ENCODE data around the gene ADARB2. TPM values are rescaled to one million over a fixed set of nuclear protein-coding genes. Genes with fewer than 3 reads are reported as not detected.

ADARB2 gene
- total RNA-seq, 1 donor from 2014 or later = 1.2 TPM

- no peaks in the 10 kb centered on the region for H3K36me3 ChIP-seq
- H3K9me3 ChIP-seq = no peaks in the 10 kb centered on the region
- DNase-seq = no peak
- no peaks in the 10 kb centered on the region for H3K27me3 ChIP-seq
- intact Hi-C loops (cut with DNase I) = no loop called here
- H3K4me3 ChIP-seq = no peak overlapping the region
- H3K4me1 ChIP-seq = no peaks in the 10 kb centered on the region
- no peak for TF ChIP-seq CTCF (IDR thresholded peaks at IDR 0.05)
- no peak overlapping the region for H3K27ac ChIP-seq
- no peak for ATAC-seq
These were observed 177.6 kb downstream of the ADARB2 start for GRCh38 chr10:1559761-1560160.

- ATAC-seq (no peak), DNase-seq (peak; percentile 33)
- H3K9me3 ChIP-seq = no peaks in the 10 kb centered on the region
- H3K27me3 ChIP-seq = no peaks in the 10 kb centered on the region
- intact Hi-C loops (cut with DNase I) = no loop called here
- H3K27ac ChIP-seq = no peak overlapping the region
- no peak overlapping the region for H3K4me3 ChIP-seq
- H3K36me3 ChIP-seq = no peaks in the 10 kb centered on the region
- TF ChIP-seq CTCF (IDR thresholded peaks at IDR 0.05) = no peak
- no peaks in the 10 kb centered on the region for H3K4me1 ChIP-seq
These were observed 178.0 kb downstream of the ADARB2 start for GRCh38 chr10:1559311-1559710.

GRCh38 chr10:1558906-1559305, 178.4 kb downstream of the ADARB2 start:
- Histone ChIP-seq H3K27me3 (no peaks in the 10 kb centered on the region), H3K27ac (no peak overlapping the region), H3K4me1 (no peaks in the 10 kb centered on the region), H3K9me3 (no peaks in the 10 kb centered on the region), H3K36me3 (no peaks in the 10 kb centered on the region), H3K4me3 (no peak overlapping the region)
- intact Hi-C loops (cut with DNase I) = no loop called here
- DNase-seq (no peak), ATAC-seq (no peak)
- TF ChIP-seq CTCF (IDR thresholded peaks at IDR 0.05) = no peak

- H3K36me3 ChIP-seq = no peaks in the 10 kb centered on the region
- no peak for TF ChIP-seq CTCF (IDR thresholded peaks at IDR 0.05)
- H3K27ac ChIP-seq = no peak overlapping the region
- no peaks in the 10 kb centered on the region for H3K9me3 ChIP-seq
- no peaks in the 10 kb centered on the region for H3K4me1 ChIP-seq
- H3K4me3 ChIP-seq = no peak overlapping the region
- DNase-seq = peak; percentile 36
- intact Hi-C loops (cut with DNase I) = no loop called here
- no peak for ATAC-seq
- no peaks in the 10 kb centered on the region for H3K27me3 ChIP-seq
These were observed 180.2 kb downstream of the ADARB2 start for GRCh38 chr10:1557081-1557480.

GRCh38 chr10:1556496-1556895, 180.8 kb downstream of the ADARB2 start:
- no peak for TF ChIP-seq CTCF (IDR thresholded peaks at IDR 0.05)
- Histone ChIP-seq H3K36me3 (no peaks in the 10 kb centered on the region), H3K4me3 (no peak overlapping the region), H3K27me3 (no peaks in the 10 kb centered on the region), H3K27ac (no peak overlapping the region), H3K9me3 (no peaks in the 10 kb centered on the region), H3K4me1 (no peaks in the 10 kb centered on the region)
- intact Hi-C loops (cut with DNase I) = no loop called here
- DNase-seq (no peak), ATAC-seq (no peak)

GRCh38 chr10:1553951-1554350, 183.4 kb downstream of the ADARB2 start:
- no peaks in the 10 kb centered on the region for H3K36me3 ChIP-seq
- DNase-seq = peak; percentile 49
- TF ChIP-seq CTCF (IDR thresholded peaks at IDR 0.05) = no peak

More at GRCh38 chr10:1553951-1554350, 183.4 kb downstream of the ADARB2 start:
- H3K27me3 ChIP-seq = no peaks in the 10 kb centered on the region
- intact Hi-C loops (cut with DNase I) = no loop called here
- no peak for ATAC-seq
- no peaks in the 10 kb centered on the region for H3K9me3 ChIP-seq
- H3K4me1 ChIP-seq = no peaks in the 10 kb centered on the region
- H3K27ac ChIP-seq = no peak overlapping the region
- no peak overlapping the region for H3K4me3 ChIP-seq
